ENCODE data around the gene OXT. TPM values are rescaled to one million over a fixed set of nuclear protein-coding genes. Genes with fewer than 3 reads are reported as not detected.

OXT gene
- total RNA-seq, 1 experiment from 2014 or later, result not detected

DNA sequence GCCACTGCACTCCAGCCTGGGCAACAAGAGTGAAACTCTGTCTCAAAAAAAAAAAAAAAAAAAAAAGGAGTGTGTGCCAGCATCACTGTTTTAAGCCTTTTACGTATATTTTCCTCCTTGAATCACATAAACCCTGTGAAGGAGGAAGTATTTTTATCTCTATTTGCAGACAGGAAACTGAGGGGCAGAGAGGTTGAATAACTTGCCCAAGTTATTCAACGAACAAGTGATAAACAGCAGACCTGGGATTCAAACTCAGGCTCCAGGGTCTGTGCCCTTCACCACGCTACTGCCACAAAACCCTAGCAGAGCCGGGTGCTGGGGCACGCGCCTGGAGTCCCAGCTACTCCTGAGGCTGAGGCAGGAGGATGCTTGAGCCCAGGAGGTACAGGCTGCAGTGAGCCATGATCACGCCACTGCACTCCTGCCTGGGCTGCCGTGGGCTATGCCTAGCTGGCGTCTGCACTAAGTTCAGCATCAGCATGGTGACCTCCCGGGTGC, 22.5 kb downstream of the OXT start:
- H4K5ac ChIP-seq (ENCODE audit: insufficient read length, low read depth, low read length), result no peak overlapping the region
- no CpG with 5 or more reads among the region's 10 CpGs for WGBS (ENCODE audit: extremely low coverage, insufficient read length, low lambda C conversion rate)
- no peak for DNase-seq
- no peak overlapping the region for H3K23ac ChIP-seq (ENCODE audit: insufficient read length, low read depth, low read length)
- no peak overlapping the region for H2BK15ac ChIP-seq (ENCODE audit: low read depth, low read length)
- H3K56ac ChIP-seq (ENCODE audit: insufficient read length, low read depth, low read length), result no peak overlapping the region
- no peak overlapping the region for H4K8ac ChIP-seq (replicated peaks; ENCODE audit: insufficient read length, low read depth, low read length)
- no peak overlapping the region for H4K91ac ChIP-seq (ENCODE audit: insufficient read length, low read depth, low read length)
- Mint-ChIP-seq H3K27me3 (ENCODE audit: low read depth) (peaks cover 19% of the 10 kb centered on the region), H3K4me1 (peaks cover 0 to 5% of the 10 kb centered on the region in 2 experiments; a peak in 2 of 4 replicates), H3K36me3 (ENCODE audit: insufficient read depth in 1 of 3, low read depth in 3 of 3) (no peaks in the 10 kb centered on the region), H3K9me3 (no peaks in the 10 kb centered on the region), H3K27ac (no peak overlapping the region), H3K4me3 (no peak overlapping the region)
- H3K18ac ChIP-seq (ENCODE audit: insufficient read length, low read depth, low read length), result no peak overlapping the region
- H2BK20ac ChIP-seq (ENCODE audit: low read depth, low read length, poor library complexity, severe bottlenecking), result no peak overlapping the region
- no peak overlapping the region for H3T11ph ChIP-seq (ENCODE audit: low read length)
- H3K9ac ChIP-seq (ENCODE audit: extremely low read depth, insufficient read length, low read length), result no peak overlapping the region
- H3K4me1 ChIP-seq (ENCODE audit: insufficient read depth, low read length), result no peaks in the 10 kb centered on the region
- H3K79me2 ChIP-seq (ENCODE audit: insufficient read depth, low read length), result no peaks in the 10 kb centered on the region
- H2AK5ac ChIP-seq (ENCODE audit: insufficient read length, low read length), result no peak overlapping the region
- H3K4me2 ChIP-seq (ENCODE audit: insufficient read depth, insufficient read length, low read length), result no peak overlapping the region
- no peaks in the 10 kb centered on the region for H3K79me1 ChIP-seq (ENCODE audit: insufficient read depth, low read depth, low read length, poor library complexity, severe bottlenecking)
- H3K9me3 ChIP-seq (ENCODE audit: control insufficient read depth, low read depth, low read length), result no peaks in the 10 kb centered on the region
- H2AFZ ChIP-seq (ENCODE audit: low read length), result no peak overlapping the region
- H2BK120ac ChIP-seq (ENCODE audit: low read depth, low read length, poor library complexity, severe bottlenecking), result no peak overlapping the region
- H3K14ac ChIP-seq (ENCODE audit: insufficient read depth, low read length), result no peak overlapping the region
- TF ChIP-seq, protein P1, sequence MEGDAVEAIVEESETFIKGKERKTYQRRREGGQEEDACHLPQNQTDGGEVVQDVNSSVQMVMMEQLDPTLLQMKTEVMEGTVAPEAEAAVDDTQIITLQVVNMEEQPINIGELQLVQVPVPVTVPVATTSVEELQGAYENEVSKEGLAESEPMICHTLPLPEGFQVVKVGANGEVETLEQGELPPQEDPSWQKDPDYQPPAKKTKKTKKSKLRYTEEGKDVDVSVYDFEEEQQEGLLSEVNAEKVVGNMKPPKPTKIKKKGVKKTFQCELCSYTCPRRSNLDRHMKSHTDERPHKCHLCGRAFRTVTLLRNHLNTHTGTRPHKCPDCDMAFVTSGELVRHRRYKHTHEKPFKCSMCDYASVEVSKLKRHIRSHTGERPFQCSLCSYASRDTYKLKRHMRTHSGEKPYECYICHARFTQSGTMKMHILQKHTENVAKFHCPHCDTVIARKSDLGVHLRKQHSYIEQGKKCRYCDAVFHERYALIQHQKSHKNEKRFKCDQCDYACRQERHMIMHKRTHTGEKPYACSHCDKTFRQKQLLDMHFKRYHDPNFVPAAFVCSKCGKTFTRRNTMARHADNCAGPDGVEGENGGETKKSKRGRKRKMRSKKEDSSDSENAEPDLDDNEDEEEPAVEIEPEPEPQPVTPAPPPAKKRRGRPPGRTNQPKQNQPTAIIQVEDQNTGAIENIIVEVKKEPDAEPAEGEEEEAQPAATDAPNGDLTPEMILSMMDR (conservative IDR thresholded peaks at IDR 0.05), result no peak
- no peaks in the 10 kb centered on the region for H3K27me3 ChIP-seq (ENCODE audit: insufficient read depth, low read length)
- H3K23me2 ChIP-seq (ENCODE audit: insufficient read length, low read depth, low read length, poor library complexity, severe bottlenecking), result peaks cover 11% of the 10 kb centered on the region
- H4K20me1 ChIP-seq (ENCODE audit: control insufficient read depth, insufficient read depth, insufficient read length), result no peaks in the 10 kb centered on the region
- no peak overlapping the region for H2BK12ac ChIP-seq (ENCODE audit: insufficient read length, low read depth, low read length)
- no peak overlapping the region for H3K27ac ChIP-seq (ENCODE audit: insufficient read length, low read depth, low read length)
- no peak overlapping the region for H3K4ac ChIP-seq (ENCODE audit: low read depth, low read length)
- no peak overlapping the region for H2BK5ac ChIP-seq (ENCODE audit: insufficient read length, low read length)
